IMR-90 (cell line): Measurements from ENCODE around the gene SDC1. TPM values are rescaled to one million over a fixed set of nuclear protein-coding genes. Genes with fewer than 3 reads are reported as not detected.

ENCODE experiments used
- ATAC-seq: fragments of 200-7000 bp; cut with Tn5 transposase; 2 replicates; pipeline ENCODE4 v1.9.1; 2020; ENCODE audit warnings: low read depth, mild to moderate bottlenecking, moderate library complexity
- BruUV-seq: library from RNA; stranded (reverse); fragments of 400-500 nt; replicated peaks from 2 replicates; lab custom pipeline; 2021; lab: Mats Ljungman, UMichigan
- CTCF ChIA-PET: fragments of 300-600 bp; formaldehyde crosslinking; extraction: SDS; loops from one replicate; lab custom pipeline; 2021; ENCODE audit warnings: antibody characterized with exemption; lab: Yijun Ruan, JAX
- POLR2A ChIA-PET: fragments of 300-600 bp; sonication (Branson Sonifier 250); formaldehyde crosslinking; loops from one replicate; lab custom pipeline; 2022; ENCODE audit warnings: antibody characterized with exemption; ENCODE audit not compliant: unreplicated experiment; lab: Charles Lee
- DNase-seq: peaks from one replicate; pipeline ENCODE4 v3.0.0; 2013
- H2AFZ ChIP-seq: replicated peaks from 2 replicates; pipeline ENCODE3; 2013; ENCODE audit warnings: low read length, mild to moderate bottlenecking; ENCODE audit not compliant: poor library complexity
- H2AK5ac ChIP-seq: 2 replicates; pipeline ENCODE4 v1.6.1; 2013; ENCODE audit warnings: low read depth, low read length, inconsistent platforms
- H2AK9ac ChIP-seq: replicated peaks from 2 replicates; pipeline ENCODE3; 2013; ENCODE audit warnings: mild to moderate bottlenecking, low read depth, low read length, moderate library complexity; ENCODE audit not compliant: poor library complexity
- H2BK120ac ChIP-seq: 2 replicates; pipeline ENCODE4 v1.6.1; 2013; ENCODE audit warnings: low read depth, low read length, inconsistent platforms
- H2BK15ac ChIP-seq: 3 replicates; pipeline ENCODE4 v1.6.1; 2013; ENCODE audit warnings: low read depth, low read length, inconsistent platforms
- H2BK20ac ChIP-seq: 2 replicates; pipeline ENCODE4 v1.6.1; 2013; ENCODE audit warnings: low read depth, mild to moderate bottlenecking, inconsistent platforms, low read length, moderate library complexity
- H2BK5ac ChIP-seq: 2 replicates; pipeline ENCODE4 v1.6.1; 2013; ENCODE audit warnings: mild to moderate bottlenecking, low read depth, low read length, inconsistent platforms; ENCODE audit not compliant: poor library complexity, severe bottlenecking
- H3K14ac ChIP-seq: replicated peaks from 2 replicates; pipeline ENCODE4 v1.6.1; 2013; ENCODE audit warnings: low read depth, low read length, inconsistent platforms
- H3K18ac ChIP-seq: 2 replicates; pipeline ENCODE4 v1.6.1; 2013; ENCODE audit warnings: low read depth, low read length, control low read depth
- H3K23ac ChIP-seq: 2 replicates; pipeline ENCODE4 v1.6.1; 2013; ENCODE audit warnings: low read depth, low read length, inconsistent platforms
- H3K27ac ChIP-seq: 2 replicates; pipeline ENCODE4 v1.5.1; 2013; ENCODE audit warnings: mild to moderate bottlenecking, control low read depth, low read length; ENCODE audit not compliant: insufficient read depth
- H3K27me3 ChIP-seq: 2 replicates; pipeline ENCODE4 v1.6.1; 2013; ENCODE audit warnings: low read length; ENCODE audit not compliant: control insufficient read depth, insufficient read depth
- H3K36me3 ChIP-seq: 2 replicates; pipeline ENCODE4 v1.6.1; 2013; ENCODE audit warnings: low read length, mixed read lengths; ENCODE audit not compliant: control insufficient read depth, insufficient read depth
- H3K4ac ChIP-seq: 2 replicates; pipeline ENCODE4 v1.6.1; 2013; ENCODE audit warnings: low read depth, low read length, inconsistent platforms
- H3K4me1 ChIP-seq: 2 replicates; pipeline ENCODE4 v1.6.1; 2013; ENCODE audit warnings: low read length, mixed read lengths; ENCODE audit not compliant: control insufficient read depth, insufficient read depth
- H3K4me2 ChIP-seq: 2 replicates; pipeline ENCODE4 v1.6.1; 2013; ENCODE audit warnings: low read depth, mild to moderate bottlenecking, control low read depth, low read length, moderate library complexity
- H3K4me3 ChIP-seq: 2 replicates; pipeline ENCODE4 v1.5.1; 2013; ENCODE audit warnings: low read depth, mild to moderate bottlenecking, control low read depth, low read length, moderate library complexity; ENCODE audit not compliant: insufficient read depth
- H3K56ac ChIP-seq: 2 replicates; pipeline ENCODE4 v1.6.1; 2013; ENCODE audit warnings: low read length, inconsistent platforms; ENCODE audit not compliant: insufficient read depth; ENCODE audit errors: extremely low read depth
- H3K79me1 ChIP-seq, 2 experiments: 2 replicates each; pipeline ENCODE4 v1.6.1; 2013; ENCODE audit warnings: low read length in 2 of 2, inconsistent platforms in 1 of 2, low read depth in 1 of 2
- H3K9ac ChIP-seq: 2 replicates; pipeline ENCODE4 v1.6.1; 2013; ENCODE audit warnings: low read depth, low read length, control low read depth
- H3K9me1 ChIP-seq: 2 replicates; pipeline ENCODE4 v1.6.1; 2013; ENCODE audit warnings: low read length, inconsistent platforms; ENCODE audit not compliant: insufficient read depth
- H3K9me3 ChIP-seq: 2 replicates; pipeline ENCODE4 v1.6.1; 2013; ENCODE audit warnings: low read length; ENCODE audit not compliant: control insufficient read depth, insufficient read depth
- H4K20me1 ChIP-seq: 2 replicates; pipeline ENCODE4 v1.6.1; 2013; ENCODE audit warnings: low read length, inconsistent platforms; ENCODE audit not compliant: insufficient read depth
- H4K5ac ChIP-seq: 2 replicates; pipeline ENCODE4 v1.6.1; 2013; ENCODE audit warnings: mild to moderate bottlenecking, low read depth, low read length, control low read depth
- H4K8ac ChIP-seq, 2 experiments: 2 replicates each; pipeline ENCODE4 v1.6.1; 2013; ENCODE audit warnings: low read depth in 2 of 2, low read length in 2 of 2, control low read depth in 1 of 2, inconsistent platforms in 1 of 2
- H4K91ac ChIP-seq: 2 replicates; pipeline ENCODE4 v1.6.1; 2013; ENCODE audit warnings: low read depth, low read length, inconsistent platforms; ENCODE audit not compliant: insufficient read depth
- BHLHE40 ChIP-seq: fragments of 150-350 bp; IDR thresholded peaks from 2 replicates; pipeline ENCODE4 v1.6.1; 2016; ENCODE audit warnings: mild to moderate bottlenecking, low read depth, low read length
- MAFK ChIP-seq: IDR thresholded peaks from 2 replicates; pipeline ENCODE4 v1.6.1; 2012; ENCODE audit warnings: low read depth, low read length, improper control_type of control experiment
- MAZ ChIP-seq: IDR thresholded peaks from 2 replicates; pipeline ENCODE4 v1.6.1; 2012; ENCODE audit warnings: low read depth, mild to moderate bottlenecking, low read length, improper control_type of control experiment, moderate library complexity, borderline replicate concordance
- RAD21 ChIP-seq: IDR thresholded peaks from 2 replicates; pipeline ENCODE4 v1.6.1; 2012; ENCODE audit warnings: low read length, improper control_type of control experiment
- RCOR1 ChIP-seq: IDR thresholded peaks from 2 replicates; pipeline ENCODE4 v1.6.1; 2012; ENCODE audit warnings: mild to moderate bottlenecking, low read length, improper control_type of control experiment; ENCODE audit not compliant: insufficient replicate concordance
- WGBS, 2 experiments: methylation state at CpG; one replicate each; pipeline versions ENCODE4 v1.1.5 to v1.1.7; 2013; ENCODE audit warnings: missing lambda C conversion rate in 2 of 2; ENCODE audit not compliant: insufficient read length in 1 of 2; ENCODE audit errors: extremely low coverage in 2 of 2; 5-methylcytosine and 5-hydroxymethylcytosine counted together
- dilution Hi-C: fragments of 300-500 bp; cut with HindIII; formaldehyde crosslinking; loops from one replicate; pipeline ENCODE4 v1.14.3; 2018; ENCODE audit warnings: low sequenced_read_pairs; ENCODE audit not compliant: unreplicated experiment
- in situ Hi-C: fragments of 300-500 bp; cut with MboI; formaldehyde crosslinking; loops from 3 replicates; pipeline ENCODE4 v1.14.3; 2019; ENCODE audit warnings: low sequenced_read_pairs, inconsistent platforms, mixed read lengths
- intact Hi-C: fragments of 100-400 bp; cut with micrococcal nuclease; formaldehyde crosslinking; loops from 2 replicates; pipeline ENCODE4 v1.10.0; 2022
- polyA plus RNA-seq, 3 experiments: library from polyadenylated mRNA; depleted of rRNA; stranded (reverse); fragments of >200 nt; gene quantifications; 2 replicates each; pipeline ENCODE4 v1.2.3, GENCODE V29; 2012; ENCODE audit warnings: low replicate concordance in 1 of 3
- total RNA-seq: library from RNA; depleted of rRNA; stranded (reverse); fragments of >200 nt; gene quantifications from 2 replicates; pipeline ENCODE4 v1.2.3, GENCODE V29; 2012

SDC1 gene
- total and polyA plus RNA-seq, 2 of the 4 experiments (the other 2 are of a cell fraction), result 22.0 to 28.3 TPM

DNA sequence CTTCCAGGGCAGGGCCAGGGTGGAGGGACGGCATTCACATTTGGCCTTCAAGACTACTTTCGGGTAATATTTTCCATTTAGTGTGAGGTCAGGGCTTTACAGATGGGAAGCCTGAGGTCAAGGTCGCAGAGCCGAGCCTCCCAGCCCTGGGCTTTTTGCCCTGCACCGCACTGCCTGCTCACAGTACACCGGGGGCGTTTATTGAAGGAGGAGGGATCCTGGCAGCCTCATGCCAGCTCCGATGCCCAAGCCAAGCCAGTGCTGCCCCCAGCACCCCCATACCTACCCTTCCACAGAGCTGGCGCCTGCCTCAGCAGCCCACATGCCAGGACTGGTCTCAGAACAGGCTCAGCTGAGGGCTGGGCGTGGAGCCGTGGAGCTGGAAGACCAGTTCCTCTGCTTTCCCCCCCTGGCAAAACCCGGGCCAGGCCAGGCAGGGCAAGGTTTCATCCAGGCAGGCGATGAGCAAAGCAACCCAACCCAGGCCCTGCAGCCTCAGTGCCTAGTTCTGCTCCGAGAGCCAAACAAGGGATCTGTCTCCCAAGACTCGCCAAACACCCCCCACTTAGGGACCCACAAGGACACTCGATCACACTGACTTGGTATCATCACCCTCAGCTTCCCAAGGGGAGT, 11.9 kb downstream of the SDC1 start:
- in situ Hi-C loops, result no loop called here
- peak overlapping the region; percentile 11; the same call in 1 of the 2 replicates for H3K4me2 ChIP-seq
- CTCF ChIA-PET, result no interaction called here

More for the DNA sequence above, 11.9 kb downstream of the SDC1 start:
- H3K23ac ChIP-seq, result peak overlapping the region; percentile 39; the same call in 1 of the 2 replicates
- peak overlapping the region; percentile 1 for H2BK5ac ChIP-seq
- peak overlapping the region; percentile 82 for H2AK5ac ChIP-seq
- H4K91ac ChIP-seq, result peak overlapping the region; percentile 66
- peaks cover 14% of the 10 kb centered on the region for H3K4me1 ChIP-seq
- no peak overlapping the region for H3K56ac ChIP-seq
- WGBS, 2 experiments, result 80% methylated on average over 3 of the region's 16 CpGs; no CpG with 5 or more reads in 1 of the 2 experiments
- H3K18ac ChIP-seq, result peak overlapping the region; percentile 23
- H2BK120ac ChIP-seq, result peak overlapping the region; percentile 66
- dilution Hi-C loops, result no loop called here
- no peak overlapping the region for H3K4me3 ChIP-seq
- H3K36me3 ChIP-seq, result no peaks in the 10 kb centered on the region
- BruUV-seq, result no TSS peak
- TF ChIP-seq RAD21, result no peak
- no peak for TF ChIP-seq BHLHE40
- TF ChIP-seq MAZ, result no peak
- no peak for TF ChIP-seq MAFK
- no peak for TF ChIP-seq RCOR1
- peak overlapping the region; percentile 38 for H2AFZ ChIP-seq
- 0 out of 2 replicates have a peak, but pooled peaks cover 3% of the 10 kb centered on the region for H4K20me1 ChIP-seq
- H3K4ac ChIP-seq, result peak overlapping the region; percentile 76
- ATAC-seq, result peak; percentile 22
- H3K9me3 ChIP-seq, result no peaks in the 10 kb centered on the region
- H4K8ac ChIP-seq, result peak overlapping the region; percentile 87 to 90; a peak in 3 of 4 replicates
- H2BK15ac ChIP-seq, result peak overlapping the region; percentile 28; the same call in 1 of the 3 replicates
- H2BK20ac ChIP-seq, result 0 out of 2 replicates have a peak overlapping the region, but pooled peaks have one; percentile 34
- H3K27ac ChIP-seq, result no peak overlapping the region
- peak overlapping the region; percentile 91 for H4K5ac ChIP-seq
- peaks cover 0 to 15% of the 10 kb centered on the region in 2 experiments; a peak in 2 of 4 replicates for H3K79me1 ChIP-seq
- H3K27me3 ChIP-seq, result no peaks in the 10 kb centered on the region
- H3K9me1 ChIP-seq, result peaks cover 5% of the 10 kb centered on the region; the same call in 1 of the 2 replicates
- no peak for DNase-seq
- POLR2A ChIA-PET, result no interaction called here
- H2AK9ac ChIP-seq, result peak overlapping the region; percentile 90
- intact Hi-C loops, result no loop called here
- H3K14ac ChIP-seq, result 0 out of 2 replicates have a peak overlapping the region, but pooled peaks have one; percentile 58
- H3K9ac ChIP-seq, result 0 out of 2 replicates have a peak overlapping the region, but pooled peaks have one; percentile 32
